Stimulated activated CD8-positive, alpha-beta memory T cell treated with anti-CD3 and anti-CD28 coated beads, Interleukin-15, amount 100 ng/mL, for 4 hours (primary cell): ENCODE measurements around the gene SUPT4H1.

Experiments
- DNase-seq, 2 donors: peaks; one replicate each; pipeline ENCODE4 v3.0.0-alpha.2; 2020; ENCODE audit warnings: low read depth in 2 of 2

SUPT4H1 gene

DNA sequence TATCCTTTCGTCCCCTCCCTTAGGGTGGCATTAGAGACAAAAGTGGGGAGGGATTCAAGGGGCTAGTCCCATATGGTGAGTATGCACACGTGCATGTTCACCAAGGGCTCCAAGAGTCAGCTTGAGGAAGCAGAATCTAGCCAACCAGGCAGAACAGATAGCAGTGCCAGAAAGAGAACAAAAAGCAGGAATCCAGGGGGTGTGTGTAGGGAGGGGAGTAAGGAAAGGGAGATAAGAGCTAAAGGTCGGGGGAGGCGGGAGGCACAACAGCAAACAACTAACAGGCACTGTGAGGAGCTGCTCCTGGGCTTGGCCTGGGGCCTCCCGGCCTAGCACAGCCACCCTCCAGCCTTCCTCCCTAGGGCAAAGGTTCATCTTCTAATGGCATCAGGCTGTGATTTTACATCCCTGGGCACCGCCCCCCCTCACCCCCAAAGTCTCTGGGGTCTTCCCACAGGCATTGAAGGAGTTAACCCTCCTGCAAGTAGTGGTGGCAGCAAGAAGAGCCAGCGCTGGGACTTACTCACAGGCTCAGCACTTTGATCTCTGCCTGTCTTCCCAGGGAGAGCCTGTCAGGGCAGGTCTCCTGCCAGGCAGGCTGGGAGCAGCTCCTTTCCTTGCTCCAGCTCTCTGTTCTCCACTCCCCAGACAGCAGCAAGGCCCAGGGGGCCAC, 12.4 kb upstream of the SUPT4H1 start:
- DNase-seq = no peak

GRCh38 chr17:58363457-58364185, 11.6 kb upstream of the SUPT4H1 start:
- DNase-seq = no peak

GRCh38 chr17:58362368-58363014, 10.5 kb upstream of the SUPT4H1 start:
- no peak for DNase-seq

DNA sequence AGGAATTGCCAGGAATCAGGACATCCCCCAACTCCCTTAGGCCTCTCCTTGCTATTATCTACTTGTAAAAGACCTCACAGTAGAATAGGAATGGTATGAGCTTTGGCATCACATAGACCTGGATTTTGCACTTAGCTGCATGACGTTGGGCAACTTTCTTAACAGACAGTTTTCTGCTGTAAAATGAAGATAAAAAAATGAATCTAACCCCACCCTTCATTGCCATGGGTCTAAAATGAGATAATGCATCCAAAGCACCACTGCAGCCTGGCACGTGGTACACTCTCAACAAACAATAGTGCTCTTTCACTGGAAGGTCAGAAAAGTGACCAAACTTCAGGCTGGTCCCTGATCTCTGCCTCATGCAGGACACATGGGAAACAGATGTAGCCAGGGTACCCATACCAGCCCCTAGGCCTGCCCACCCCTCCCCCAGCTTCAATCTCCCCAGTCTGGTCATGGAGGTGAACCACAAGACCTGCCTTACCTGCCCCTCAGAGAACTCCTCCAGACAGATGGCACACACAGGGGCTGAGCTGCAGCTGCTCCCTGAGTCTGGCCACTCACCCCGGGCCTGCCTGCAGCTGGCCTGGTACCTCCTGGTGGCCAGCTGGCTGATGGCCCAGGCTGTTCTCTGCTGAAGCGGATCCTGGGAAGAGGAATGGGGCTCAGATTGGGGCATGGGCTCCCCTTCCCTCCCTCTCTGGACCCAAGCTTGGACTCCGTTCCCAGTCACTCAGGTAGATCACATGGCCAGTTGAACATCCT, 8.5 kb upstream of the SUPT4H1 start:
- no peak for DNase-seq

DNA sequence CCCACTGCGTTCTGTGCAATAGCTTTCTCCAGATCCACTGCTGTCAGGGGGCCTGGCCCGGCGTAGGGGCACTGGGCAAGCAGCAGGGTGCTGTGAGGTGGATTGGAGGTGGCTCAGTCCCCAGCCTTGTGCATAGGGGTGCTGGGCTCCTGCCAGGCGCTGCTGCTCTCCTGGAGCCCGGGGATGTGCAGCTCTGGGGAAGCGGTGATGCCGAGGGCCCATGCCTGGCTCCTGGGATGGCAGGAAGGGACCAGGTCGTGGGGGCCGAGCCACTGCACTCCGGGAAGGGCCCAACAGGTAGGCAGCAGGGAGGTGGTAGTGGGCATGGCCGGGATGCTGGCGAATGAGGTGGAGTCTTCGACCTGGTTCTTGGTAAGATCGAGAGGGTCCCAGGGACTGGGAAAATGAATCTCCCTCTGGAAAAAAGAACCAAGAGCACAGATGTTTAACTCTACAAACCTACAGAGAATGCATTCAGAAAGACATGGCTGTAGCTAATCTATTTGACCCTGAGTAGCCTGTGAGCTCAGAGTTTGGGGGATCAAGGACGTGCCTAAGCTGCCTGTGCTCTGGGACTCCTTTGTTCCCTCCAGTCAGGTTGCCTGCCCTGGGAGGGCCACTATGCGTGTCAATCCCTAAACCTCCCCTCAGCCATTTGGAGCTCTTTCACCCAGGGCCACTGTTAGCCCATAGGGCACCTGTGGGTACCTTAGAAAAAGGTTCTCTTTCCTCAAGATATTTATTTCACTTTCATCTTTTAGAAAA, 6.6 kb upstream of the SUPT4H1 start:
- DNase-seq = no peak

DNA sequence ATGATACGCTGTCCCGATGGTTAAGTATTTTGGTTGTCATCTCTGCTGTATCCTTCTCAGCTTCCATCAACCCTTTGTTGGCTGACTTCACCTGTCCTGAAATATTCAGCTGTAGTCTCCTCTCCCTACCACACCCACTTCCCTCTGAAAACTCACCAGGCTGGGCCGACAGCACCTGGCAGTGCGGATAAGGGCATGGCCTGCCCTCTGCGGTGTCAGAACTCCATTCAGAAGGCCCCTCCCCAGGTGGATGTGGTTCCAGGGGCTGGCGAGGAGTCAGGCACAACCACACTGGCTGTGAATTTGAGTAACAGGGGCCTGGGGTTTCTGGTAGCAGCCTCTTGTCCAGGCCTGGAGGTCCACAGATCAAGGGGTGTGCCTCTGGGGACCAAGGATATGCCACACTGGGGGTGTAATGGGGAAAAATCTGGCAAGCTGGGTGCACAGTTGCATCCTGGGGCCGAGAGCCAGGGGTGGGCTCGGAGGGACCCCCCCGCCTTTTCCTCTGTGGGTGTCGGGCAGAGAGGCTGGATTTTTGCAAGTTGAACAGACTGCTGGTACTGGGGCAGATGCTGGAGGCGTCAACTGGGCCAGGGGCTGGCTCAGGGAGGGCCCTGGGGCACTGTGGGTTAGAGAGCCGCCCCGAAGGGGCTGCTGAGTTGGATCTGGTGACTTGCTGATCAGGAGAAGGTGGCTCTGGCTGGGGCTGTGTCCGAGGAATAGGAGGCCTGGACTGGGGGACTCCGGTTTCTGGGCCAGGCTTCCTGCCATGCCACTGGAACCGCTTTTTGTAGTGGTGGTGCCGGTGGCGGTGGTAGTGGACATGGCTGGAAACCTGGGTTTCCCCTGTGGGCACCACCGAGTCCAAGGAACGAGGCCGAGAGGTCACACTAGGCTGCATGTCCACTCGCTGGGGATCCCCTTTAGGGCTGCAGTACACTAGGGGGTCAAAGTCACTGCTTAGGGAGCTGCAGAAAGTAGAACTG, 5.6 kb upstream of the SUPT4H1 start:
- no peak for DNase-seq

GRCh38 chr17:58356231-58356630, 4.2 kb upstream of the SUPT4H1 start:
- DNase-seq = no peak

GRCh38 chr17:58354541-58355216, 2.7 kb upstream of the SUPT4H1 start:
- DNase-seq = no peak

GRCh38 chr17:58353389-58353825, 1.4 kb upstream of the SUPT4H1 start:
- no peak for DNase-seq

DNA sequence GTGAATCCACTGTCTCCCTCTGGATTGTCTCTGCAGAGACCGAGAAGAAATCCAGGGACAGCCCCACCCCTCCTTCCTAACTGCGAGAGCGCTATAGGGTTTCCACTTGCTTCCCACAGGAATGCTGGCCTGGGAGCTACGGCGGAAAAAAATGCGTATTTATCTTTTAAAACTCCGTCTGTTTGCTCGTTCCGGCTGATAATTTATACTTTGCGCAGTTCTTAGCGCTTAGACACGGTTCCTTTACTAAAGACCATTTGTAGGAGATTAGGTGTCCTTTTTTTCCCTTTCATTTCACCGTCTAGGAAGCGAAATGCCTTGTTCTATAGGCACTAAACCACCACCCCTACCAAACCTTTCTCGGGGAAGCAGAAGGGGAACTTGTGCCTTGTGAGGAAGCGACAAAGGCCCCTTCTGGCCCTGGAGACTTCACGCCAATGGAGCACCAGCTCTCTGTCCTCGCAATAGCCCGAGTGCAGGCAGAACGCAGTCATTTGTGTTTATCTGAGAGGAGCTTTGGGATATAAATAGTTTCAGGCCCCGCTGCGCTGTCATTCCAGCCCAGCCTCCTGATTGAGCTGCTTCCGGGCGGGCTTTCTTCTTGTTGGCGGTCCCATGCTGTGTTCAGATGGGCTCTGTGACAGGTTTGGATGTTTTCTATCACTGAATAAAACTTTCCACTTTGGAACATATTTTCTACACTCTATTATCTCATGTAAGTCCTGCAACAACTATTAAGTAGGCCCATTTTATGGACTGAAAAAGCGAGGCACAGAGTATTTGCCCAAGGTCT, 791 bp upstream of the SUPT4H1 start:
- DNase-seq = no peak

- no peak for DNase-seq
These were observed 819 bp downstream of the SUPT4H1 start for GRCh38 chr17:58351182-58351581.

DNA sequence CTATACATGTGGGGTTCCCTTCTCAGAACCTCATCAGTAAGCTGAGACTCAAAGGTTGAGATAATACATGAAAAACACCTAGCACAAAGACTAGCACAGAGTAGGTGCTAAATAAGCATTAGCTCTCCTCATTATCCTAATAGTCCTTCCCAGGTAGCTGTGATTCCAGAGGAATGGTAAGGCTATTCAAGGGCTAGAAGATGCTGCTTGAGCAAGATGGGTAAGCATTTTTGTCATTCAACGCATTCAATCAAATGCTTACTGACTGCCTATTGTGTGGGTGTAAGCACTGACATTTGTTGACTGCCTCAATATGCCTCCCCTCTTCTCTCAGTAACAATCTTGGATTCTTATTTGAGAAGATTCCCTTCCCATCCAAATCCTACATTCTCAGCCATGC, 4.0 kb downstream of the SUPT4H1 start:
- DNase-seq = no peak

DNA sequence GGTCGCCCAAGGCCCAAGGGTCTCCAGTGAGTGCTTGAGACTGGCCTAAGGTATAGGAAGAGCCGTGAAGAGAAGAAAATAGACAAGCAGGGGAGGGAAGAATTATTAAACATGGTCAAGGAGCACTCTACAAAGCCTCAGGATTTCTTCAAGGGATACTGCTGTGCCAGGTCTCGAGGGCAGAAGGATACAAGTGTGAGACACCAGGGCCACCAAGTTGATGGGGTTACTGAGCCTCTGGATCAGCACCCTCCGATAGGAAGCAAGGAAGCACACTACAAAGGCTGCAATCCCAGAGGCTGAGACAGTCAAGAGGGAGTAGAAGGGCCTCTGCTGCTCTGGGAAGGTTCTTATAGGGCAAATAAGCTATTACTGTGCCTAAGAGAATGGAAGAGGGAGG, 6.5 kb downstream of the SUPT4H1 start:
- no peak for DNase-seq

- DNase-seq = no peak
These were observed 7.2 kb downstream of the SUPT4H1 start for GRCh38 chr17:58344791-58345157.

- peak; percentile 81 to 92 for DNase-seq
These were observed 7.8 kb downstream of the SUPT4H1 start for GRCh38 chr17:58344047-58344790.

- DNase-seq = no peak
These were observed 8.9 kb downstream of the SUPT4H1 start for GRCh38 chr17:58343131-58343530.

DNA sequence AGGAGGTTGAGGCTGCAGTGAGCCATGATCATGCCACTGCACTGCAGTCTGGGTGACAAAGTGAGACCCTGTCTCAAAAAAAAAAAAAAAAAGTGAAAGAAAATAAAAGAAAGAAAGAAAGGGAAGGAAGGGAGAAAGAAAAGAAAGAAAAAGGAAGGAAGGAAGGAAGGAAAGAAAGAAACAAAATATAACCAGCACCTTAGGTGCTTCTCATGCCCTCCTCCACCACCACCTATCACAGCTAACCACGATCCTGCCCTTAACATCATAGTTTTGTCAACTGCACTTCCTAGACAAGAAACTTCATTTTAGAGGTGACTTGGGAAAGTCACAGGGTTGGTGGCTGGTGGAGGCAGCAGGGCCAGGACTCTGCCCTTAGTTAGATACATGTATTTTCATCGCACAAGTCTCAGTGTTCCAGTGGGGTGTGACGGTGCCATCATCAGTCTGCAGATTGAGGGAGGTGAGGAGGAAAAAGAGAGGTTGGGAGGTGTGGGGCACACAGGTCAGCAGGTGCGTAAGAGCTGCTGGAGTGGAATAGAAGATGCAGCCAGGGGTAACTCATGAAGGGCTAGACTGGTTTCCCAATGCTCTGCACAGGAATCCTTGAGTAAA, 10.0 kb downstream of the SUPT4H1 start:
- DNase-seq = no peak
